ENCODE results near the gene BOK.

DNA sequence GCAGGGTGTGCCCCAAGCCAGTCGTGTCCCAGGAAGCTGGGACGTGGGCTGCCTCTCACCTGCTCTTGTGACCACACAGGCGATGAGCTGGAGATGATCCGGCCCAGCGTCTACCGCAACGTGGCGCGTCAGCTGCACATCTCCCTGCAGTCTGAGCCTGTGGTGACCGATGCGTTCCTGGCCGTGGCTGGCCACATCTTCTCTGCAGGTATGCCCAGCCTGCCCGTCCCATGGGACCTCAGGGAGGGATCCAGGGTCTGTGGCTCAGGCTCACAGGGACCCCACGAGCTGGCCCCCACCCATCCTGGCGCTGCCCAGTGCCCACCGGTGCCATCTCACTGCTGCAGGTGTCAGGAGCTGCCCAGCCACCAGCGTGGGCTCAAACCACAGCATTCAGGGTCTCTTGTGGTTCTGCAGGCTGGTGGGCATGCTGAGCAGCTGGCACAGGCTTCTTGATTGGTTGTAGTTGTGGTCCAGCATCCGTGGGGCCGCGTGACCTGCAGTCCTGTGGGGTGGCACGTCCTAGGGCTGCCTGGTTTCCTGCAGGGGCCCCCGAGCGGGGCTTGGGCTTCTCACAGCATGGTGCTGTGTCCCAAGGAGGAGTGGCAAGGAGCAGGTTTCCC lies 3.8 kb downstream of the BOK start:
- no peak for TF ChIP-seq POLR2A (IDR thresholded peaks at IDR 0.05)
- TF ChIP-seq, protein P1, sequence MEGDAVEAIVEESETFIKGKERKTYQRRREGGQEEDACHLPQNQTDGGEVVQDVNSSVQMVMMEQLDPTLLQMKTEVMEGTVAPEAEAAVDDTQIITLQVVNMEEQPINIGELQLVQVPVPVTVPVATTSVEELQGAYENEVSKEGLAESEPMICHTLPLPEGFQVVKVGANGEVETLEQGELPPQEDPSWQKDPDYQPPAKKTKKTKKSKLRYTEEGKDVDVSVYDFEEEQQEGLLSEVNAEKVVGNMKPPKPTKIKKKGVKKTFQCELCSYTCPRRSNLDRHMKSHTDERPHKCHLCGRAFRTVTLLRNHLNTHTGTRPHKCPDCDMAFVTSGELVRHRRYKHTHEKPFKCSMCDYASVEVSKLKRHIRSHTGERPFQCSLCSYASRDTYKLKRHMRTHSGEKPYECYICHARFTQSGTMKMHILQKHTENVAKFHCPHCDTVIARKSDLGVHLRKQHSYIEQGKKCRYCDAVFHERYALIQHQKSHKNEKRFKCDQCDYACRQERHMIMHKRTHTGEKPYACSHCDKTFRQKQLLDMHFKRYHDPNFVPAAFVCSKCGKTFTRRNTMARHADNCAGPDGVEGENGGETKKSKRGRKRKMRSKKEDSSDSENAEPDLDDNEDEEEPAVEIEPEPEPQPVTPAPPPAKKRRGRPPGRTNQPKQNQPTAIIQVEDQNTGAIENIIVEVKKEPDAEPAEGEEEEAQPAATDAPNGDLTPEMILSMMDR (IDR thresholded peaks at IDR 0.05): no peak
